NB4 (cell line): ENCODE measurements around the gene ZNF385A.

Source experiments
- DNase-seq: peaks from one replicate; pipeline ENCODE4 v3.0.0; 2010; ENCODE audit warnings: low read depth
- H3K4me3 ChIP-seq: one replicate; pipeline ENCODE4 v1.5.1; 2011; ENCODE audit warnings: mild to moderate bottlenecking, low read depth, low read length, moderate library complexity
- CTCF ChIP-seq: IDR thresholded peaks from one replicate; pipeline ENCODE4 v1.5.1; 2012; ENCODE audit warnings: low read depth, low read length
- MAX ChIP-seq: IDR thresholded peaks from 2 replicates; pipeline ENCODE4 v1.6.1; 2011; ENCODE audit warnings: low read depth, low read length
- MYC ChIP-seq: IDR thresholded peaks from 2 replicates; pipeline ENCODE4 v1.6.1; 2011; ENCODE audit warnings: low read depth, low read length
- POLR2A ChIP-seq: IDR thresholded peaks from 2 replicates; pipeline ENCODE4 v1.6.1; 2011; ENCODE audit warnings: mild to moderate bottlenecking; ENCODE audit not compliant: insufficient read length; ENCODE audit errors: extremely low read depth

Gene ZNF385A

DNA sequence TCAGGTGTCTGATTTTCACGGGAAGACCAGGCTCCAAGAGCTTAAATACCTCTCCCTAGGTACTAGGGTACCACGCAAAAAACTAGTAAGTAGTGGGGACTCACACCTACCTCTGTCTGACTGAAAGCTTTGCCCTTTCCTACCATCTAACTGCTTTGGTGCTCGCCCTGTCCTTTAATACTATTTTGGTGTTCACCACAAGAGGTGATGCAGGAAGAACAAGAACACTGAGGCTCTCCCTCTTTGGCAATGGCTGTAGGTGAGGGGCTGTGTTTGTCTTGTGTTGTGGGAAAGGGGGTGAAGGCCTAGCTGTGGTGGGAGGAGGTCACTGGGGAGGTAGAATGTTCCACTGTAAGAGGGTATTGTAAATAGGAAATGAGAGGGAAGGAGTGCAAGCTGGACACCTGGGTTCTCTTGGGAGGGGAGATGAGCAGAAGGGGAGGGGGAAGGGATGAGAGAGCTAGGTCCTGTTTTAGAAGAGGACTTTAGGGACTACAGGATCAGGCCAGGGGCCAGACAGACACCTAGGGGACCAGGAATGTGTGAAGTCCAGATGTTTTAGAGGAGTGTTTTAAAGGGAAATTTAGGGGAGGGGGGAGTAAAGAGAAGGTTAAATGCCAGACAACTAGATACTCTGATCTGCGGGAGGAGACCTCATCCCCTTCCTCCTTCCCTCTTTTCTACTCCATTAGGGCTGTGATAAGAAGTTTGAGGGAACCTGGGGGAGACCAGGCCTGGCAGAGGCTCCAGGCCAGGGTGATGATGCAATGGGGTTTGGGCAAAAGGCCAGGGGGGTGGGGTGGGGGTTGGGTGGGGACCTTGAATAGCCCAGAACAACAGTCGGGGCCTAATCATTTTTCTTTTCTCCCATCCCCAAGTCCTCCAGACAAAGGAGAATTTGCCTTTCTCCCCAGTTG lies 32.4 kb upstream of the ZNF385A start:
- no peak for TF ChIP-seq CTCF
- no peak for TF ChIP-seq MAX
- TF ChIP-seq MYC, result no peak
- TF ChIP-seq POLR2A, result no peak
- peak; percentile 86 for DNase-seq
- peak overlapping the region; percentile 87 for H3K4me3 ChIP-seq

DNA sequence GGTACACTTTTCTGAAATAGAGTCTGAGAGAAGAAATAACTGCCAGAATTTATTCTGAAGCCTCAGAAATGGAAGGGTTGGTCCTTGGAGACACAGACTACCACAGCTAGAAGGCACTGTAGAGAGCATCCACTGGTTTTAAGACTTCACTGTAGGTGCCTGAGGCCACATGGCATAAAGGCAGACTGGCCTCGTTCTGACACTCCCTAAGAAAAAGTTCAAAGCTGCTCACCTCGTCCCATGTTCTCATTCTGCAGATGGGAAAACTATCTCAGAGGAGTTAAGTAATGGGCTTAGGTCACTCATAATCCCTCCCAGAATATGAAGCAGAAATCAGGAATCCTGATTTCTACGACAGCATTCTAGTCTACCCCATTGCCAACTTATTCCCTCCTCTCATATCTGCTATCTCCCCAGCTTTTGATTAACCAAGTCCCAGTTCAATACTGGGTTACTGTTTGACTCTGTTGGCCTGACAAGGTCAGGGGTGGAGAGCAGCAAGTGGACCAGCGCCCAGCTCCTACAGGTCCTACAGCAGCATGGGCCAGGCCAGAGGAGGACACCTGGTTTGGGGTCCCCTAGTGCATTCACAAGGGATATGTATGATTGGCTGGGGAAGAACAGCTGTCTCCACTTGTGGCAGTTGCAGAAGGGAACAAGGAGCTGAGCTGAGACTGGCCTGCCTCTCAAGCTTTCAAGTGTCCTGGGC lies 30.8 kb upstream of the ZNF385A start:
- TF ChIP-seq MAX, result peak; percentile 79
- peak; percentile 81 for TF ChIP-seq MYC
- TF ChIP-seq CTCF, result peak; percentile 35
- TF ChIP-seq POLR2A, result no peak
- peak; percentile 72 for DNase-seq
- H3K4me3 ChIP-seq, result peak overlapping the region; percentile 87

DNA sequence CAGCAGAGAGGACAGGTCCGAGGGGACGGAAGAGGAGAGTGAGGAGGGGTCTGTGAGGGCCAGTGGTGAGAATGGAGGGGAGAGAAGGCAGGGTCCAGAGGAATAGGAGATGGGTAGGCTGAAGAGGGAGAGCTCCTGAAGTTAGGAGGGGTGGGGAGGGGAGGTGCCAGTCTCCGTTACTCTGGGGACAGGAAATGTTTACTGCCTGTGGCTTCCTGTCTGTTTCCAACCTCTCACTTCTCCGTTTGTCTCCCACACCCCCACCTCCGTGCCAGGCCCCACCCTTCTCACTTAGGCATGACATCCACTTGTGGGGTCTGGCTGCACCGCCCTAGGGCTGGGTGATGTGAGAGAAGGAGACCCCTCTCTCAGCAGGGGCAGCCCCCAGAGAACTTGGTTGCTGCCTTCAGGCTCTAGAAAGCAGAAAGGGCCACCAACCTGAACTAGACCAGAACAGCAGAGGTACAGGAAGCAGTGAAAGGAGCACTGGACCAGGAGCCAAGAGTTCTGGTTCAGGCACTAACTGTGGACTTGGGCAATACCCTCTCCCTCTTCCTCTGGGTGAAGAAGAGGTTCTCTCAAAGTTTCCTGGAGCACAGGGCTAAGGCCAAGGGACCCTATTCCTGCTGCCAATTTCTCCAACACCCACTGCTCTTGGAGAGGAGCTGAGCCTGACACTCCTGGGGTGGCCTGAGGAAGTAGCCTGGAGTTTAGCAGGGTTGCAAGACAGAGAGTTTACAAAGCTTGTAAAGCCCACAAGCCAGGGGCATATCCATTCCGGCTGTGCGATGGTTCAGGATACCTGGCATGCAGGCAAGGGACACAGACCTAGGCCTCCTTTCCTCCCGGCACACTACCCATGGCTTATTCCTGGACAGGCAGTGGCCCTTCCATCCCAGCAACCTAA lies 29.0 kb upstream of the ZNF385A start:
- H3K4me3 ChIP-seq, result peak overlapping the region; percentile 62
- TF ChIP-seq CTCF, result no peak
- peak; percentile 57; the same call in 1 of the 2 replicates for TF ChIP-seq MAX
- peak; percentile 60 for TF ChIP-seq MYC
- peak; percentile 28 for TF ChIP-seq POLR2A
- peak; percentile 94 for DNase-seq

- DNase-seq, result no peak
- H3K4me3 ChIP-seq, result peak overlapping the region; percentile 62
- TF ChIP-seq MYC (no peak), POLR2A (no peak), MAX (no peak)
These were observed 28.3 kb upstream of the ZNF385A start for GRCh38 chr12:54412786-54413185.

DNA sequence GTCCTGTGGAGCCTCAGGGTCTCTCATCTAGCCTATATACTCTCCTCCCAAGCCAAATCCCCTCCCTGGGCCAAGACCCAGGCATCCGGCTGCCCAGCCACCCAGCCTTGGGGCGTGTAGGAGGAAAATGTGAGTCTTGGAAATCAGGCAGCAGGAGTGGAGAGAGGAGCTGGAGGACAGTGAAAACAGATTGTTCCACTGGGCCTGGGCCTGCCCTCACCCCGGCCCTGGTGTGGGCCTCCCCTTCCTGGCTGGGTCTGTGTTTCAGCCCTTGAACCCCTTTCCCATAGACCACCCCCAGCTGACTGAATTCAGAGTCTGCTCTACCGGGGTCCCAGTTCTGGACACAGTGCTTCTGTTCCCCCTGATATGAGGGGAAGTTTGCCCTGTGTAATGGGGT lies 27.8 kb upstream of the ZNF385A start:
- no peak for DNase-seq
- TF ChIP-seq CTCF, result no peak
- no peak for TF ChIP-seq MAX
- TF ChIP-seq POLR2A, result no peak
- TF ChIP-seq MYC, result no peak
- H3K4me3 ChIP-seq, result peak overlapping the region; percentile 62
